Measurements from ENCODE around the gene GTPBP1. TPM values are rescaled to one million over a fixed set of nuclear protein-coding genes. Genes with fewer than 3 reads are reported as not detected.

The GTPBP1 gene
- total and polyA plus RNA-seq, 2 donors, result 16.0 to 16.2 TPM

DNA sequence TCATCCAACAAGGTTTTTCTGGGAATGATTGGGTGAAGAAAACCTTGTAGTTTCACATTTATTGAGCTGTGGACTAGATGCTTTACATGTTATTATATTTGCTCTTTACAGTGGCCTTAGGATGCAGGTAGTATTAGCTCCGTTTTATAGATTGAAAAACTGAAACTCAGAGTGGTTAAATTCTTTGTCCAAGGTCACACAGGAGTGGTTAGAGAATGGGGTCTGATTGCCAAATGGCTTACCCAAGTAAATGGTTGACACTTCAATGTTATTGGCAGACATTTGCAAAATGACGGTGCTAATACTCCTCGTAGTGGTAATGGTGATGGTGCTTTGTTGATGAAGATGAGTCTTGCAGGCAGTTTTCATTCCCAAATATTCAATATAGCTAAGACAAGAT, 2.2 kb downstream of the GTPBP1 start:
- Histone ChIP-seq H3K27ac (ENCODE audit: low read depth in 1 of 2, low read length in 1 of 2) (no peak overlapping the region), H3K36me3 (ENCODE audit: control insufficient read depth in 2 of 2, insufficient read depth in 2 of 2, low read length in 1 of 2) (peaks cover 9 to 24% of the 10 kb centered on the region in 2 donors), H3K9me3 (ENCODE audit: control insufficient read depth in 2 of 2, insufficient read depth in 1 of 2, low read length in 1 of 2) (no peaks in the 10 kb centered on the region), H3K27me3 (ENCODE audit: control insufficient read depth in 2 of 2, insufficient read depth in 1 of 2, low read length in 1 of 2) (no peaks in the 10 kb centered on the region), H3K4me1 (ENCODE audit: control insufficient read depth in 2 of 2, insufficient read depth in 2 of 2, low read length in 2 of 2) (peaks cover 21 to 33% of the 10 kb centered on the region in 2 donors), H3K4me3 (ENCODE audit: low read length in 2 of 2) (no peak overlapping the region)
- WGBS, result 99% methylated on average over 3 of the region's 3 CpGs
- no peak for DNase-seq (ENCODE audit: low read depth in 6 of 9, low spot score in 9 of 9)

DNA sequence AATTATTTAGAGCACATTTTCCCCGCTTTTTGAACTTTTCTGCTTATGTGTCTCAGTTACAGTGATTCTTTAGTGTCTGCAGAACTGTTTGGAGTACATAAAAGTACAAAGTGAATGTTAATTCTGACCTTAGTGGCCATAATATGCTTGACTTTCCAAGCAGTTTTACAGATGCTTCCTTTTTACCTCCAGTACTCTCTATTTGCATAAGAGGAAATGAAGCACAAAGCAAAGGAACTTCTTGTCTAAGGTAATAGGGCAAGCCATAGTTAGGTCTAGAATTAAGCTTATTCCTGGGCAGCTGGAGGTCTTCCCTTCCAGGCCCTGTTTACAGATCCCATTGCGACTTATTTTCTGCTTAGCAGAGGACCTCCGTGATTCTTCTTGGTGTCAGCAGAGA, 3.6 kb downstream of the GTPBP1 start:
- H3K4me1 ChIP-seq (ENCODE audit: control insufficient read depth in 2 of 2, insufficient read depth in 2 of 2, low read length in 2 of 2), result peaks cover 21 to 33% of the 10 kb centered on the region in 2 donors
- no peaks in the 10 kb centered on the region for H3K27me3 ChIP-seq (ENCODE audit: control insufficient read depth in 2 of 2, insufficient read depth in 1 of 2, low read length in 1 of 2)

DNA sequence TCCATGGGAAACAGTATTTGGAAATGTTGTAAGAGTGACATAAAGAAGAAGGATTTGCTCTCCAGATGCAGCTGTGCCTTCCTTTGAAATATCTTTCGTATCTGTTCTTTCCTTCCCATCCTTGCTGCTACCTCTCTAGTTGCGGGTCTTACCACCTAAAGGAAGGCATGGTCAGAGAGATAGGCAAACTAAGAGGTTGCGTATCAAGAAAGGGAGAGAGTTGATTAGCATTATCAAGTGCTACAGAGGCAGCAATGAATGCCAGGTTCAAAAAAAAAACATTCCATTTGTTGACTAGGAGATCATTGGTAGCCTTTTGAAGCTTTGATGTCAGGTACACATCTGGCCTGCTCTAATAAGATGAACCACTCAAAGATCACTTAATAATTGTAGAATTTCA, 4.6 kb downstream of the GTPBP1 start:
- H3K27ac ChIP-seq (ENCODE audit: low read depth in 1 of 2, low read length in 1 of 2), result no peak overlapping the region
- H3K27me3 ChIP-seq (ENCODE audit: control insufficient read depth in 2 of 2, insufficient read depth in 1 of 2, low read length in 1 of 2), result no peaks in the 10 kb centered on the region
- no peaks in the 10 kb centered on the region for H3K9me3 ChIP-seq (ENCODE audit: control insufficient read depth in 2 of 2, insufficient read depth in 1 of 2, low read length in 1 of 2)
- WGBS, result 97% methylated on average over 3 of the region's 3 CpGs
- peaks cover 14 to 31% of the 10 kb centered on the region in 2 donors for H3K36me3 ChIP-seq (ENCODE audit: control insufficient read depth in 2 of 2, insufficient read depth in 2 of 2, low read length in 1 of 2)
- peaks cover 14 to 23% of the 10 kb centered on the region in 2 donors for H3K4me1 ChIP-seq (ENCODE audit: control insufficient read depth in 2 of 2, insufficient read depth in 2 of 2, low read length in 2 of 2)
- no peak for DNase-seq (ENCODE audit: low read depth in 6 of 9, low spot score in 9 of 9)
- no peak overlapping the region for H3K4me3 ChIP-seq (ENCODE audit: low read length in 2 of 2)

More for the DNA sequence above, 3.6 kb downstream of the GTPBP1 start:
- Histone ChIP-seq H3K4me3 (ENCODE audit: low read length in 2 of 2) (no peak overlapping the region), H3K9me3 (ENCODE audit: control insufficient read depth in 2 of 2, insufficient read depth in 1 of 2, low read length in 1 of 2) (no peaks in the 10 kb centered on the region), H3K27ac (ENCODE audit: low read depth in 1 of 2, low read length in 1 of 2) (no peak overlapping the region), H3K36me3 (ENCODE audit: control insufficient read depth in 2 of 2, insufficient read depth in 2 of 2, low read length in 1 of 2) (peaks cover 9 to 24% of the 10 kb centered on the region in 2 donors)
- DNase-seq (ENCODE audit: low read depth in 6 of 9, low spot score in 9 of 9), result no peak
- WGBS, result 96% methylated on average over 3 of the region's 3 CpGs

DNA sequence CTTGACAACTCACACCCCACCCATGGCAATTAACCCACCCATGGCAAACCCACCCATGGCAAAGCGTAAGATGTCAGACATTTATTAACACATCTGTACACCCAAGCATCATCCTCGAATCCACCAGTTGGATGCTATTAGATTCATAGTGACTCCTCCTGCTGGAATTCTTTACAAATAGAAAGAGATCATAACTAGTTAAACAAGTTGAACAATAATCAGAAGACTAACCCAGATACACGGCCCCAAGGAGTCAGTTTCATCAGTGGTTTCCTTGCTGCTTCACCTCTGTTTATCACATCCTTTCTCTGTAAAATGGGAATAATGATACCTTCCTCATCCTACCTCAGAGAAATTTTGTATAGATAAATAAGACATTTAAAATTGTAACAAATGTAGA, 5.1 kb downstream of the GTPBP1 start:
- Histone ChIP-seq H3K9me3 (ENCODE audit: control insufficient read depth in 2 of 2, insufficient read depth in 1 of 2, low read length in 1 of 2) (no peaks in the 10 kb centered on the region), H3K4me1 (ENCODE audit: control insufficient read depth in 2 of 2, insufficient read depth in 2 of 2, low read length in 2 of 2) (peaks cover 14 to 23% of the 10 kb centered on the region in 2 donors), H3K36me3 (ENCODE audit: control insufficient read depth in 2 of 2, insufficient read depth in 2 of 2, low read length in 1 of 2) (peaks cover 19 to 36% of the 10 kb centered on the region in 2 donors), H3K4me3 (ENCODE audit: low read length in 2 of 2) (no peak overlapping the region), H3K27me3 (ENCODE audit: control insufficient read depth in 2 of 2, insufficient read depth in 1 of 2, low read length in 1 of 2) (no peaks in the 10 kb centered on the region), H3K27ac (ENCODE audit: low read depth in 1 of 2, low read length in 1 of 2) (no peak overlapping the region)
- WGBS, result 97% methylated on average over 3 of the region's 3 CpGs
- no peak for DNase-seq (ENCODE audit: low read depth in 6 of 9, low spot score in 9 of 9)

DNA sequence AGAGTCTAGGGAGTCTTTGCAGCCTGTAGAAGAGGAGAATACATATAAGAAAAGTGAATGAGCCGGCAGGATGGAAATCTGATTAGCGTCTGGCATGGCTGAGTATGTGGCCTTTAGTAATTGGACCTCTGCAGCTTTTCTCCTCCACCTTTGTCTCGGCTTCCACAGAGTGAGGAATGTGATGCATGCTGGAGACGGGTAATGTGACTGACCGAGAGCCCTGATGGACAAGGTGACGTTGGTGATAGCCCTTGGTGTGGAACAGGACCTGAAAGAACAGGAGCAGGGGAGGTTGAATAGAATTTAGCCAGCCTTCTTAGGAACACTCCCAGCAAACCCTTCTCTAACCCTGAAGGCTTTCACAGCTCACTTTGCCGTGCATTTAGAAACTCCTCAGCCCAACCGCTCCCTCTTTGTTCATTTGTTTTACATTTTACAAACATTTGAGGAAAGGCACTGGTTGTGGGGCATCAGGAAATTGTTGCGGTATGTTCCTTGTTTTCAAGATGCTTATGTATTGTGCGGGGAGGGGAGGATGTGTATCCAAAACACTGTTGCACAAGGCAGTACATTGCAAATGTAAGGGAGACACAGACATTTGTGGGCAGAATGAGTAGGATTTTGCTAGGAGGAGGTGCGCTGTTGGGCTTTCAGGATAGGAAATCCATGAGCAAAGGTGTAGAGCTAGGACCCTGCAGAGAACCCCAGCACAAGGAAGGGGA, 6.9 kb downstream of the GTPBP1 start:
- Histone ChIP-seq H3K4me1 (ENCODE audit: control insufficient read depth in 2 of 2, insufficient read depth in 2 of 2, low read length in 2 of 2) (peaks cover 9 to 13% of the 10 kb centered on the region in 2 donors), H3K9me3 (ENCODE audit: control insufficient read depth in 2 of 2, insufficient read depth in 1 of 2, low read length in 1 of 2) (no peaks in the 10 kb centered on the region), H3K27me3 (ENCODE audit: control insufficient read depth in 2 of 2, insufficient read depth in 1 of 2, low read length in 1 of 2) (no peaks in the 10 kb centered on the region), H3K27ac (ENCODE audit: low read depth in 1 of 2, low read length in 1 of 2) (no peak overlapping the region), H3K36me3 (ENCODE audit: control insufficient read depth in 2 of 2, insufficient read depth in 2 of 2, low read length in 1 of 2) (peaks cover 37 to 54% of the 10 kb centered on the region in 2 donors), H3K4me3 (ENCODE audit: low read length in 2 of 2) (no peak overlapping the region)
- DNase-seq (ENCODE audit: low read depth in 6 of 9, low spot score in 9 of 9), result no peak
- 97% methylated on average over 11 of the region's 11 CpGs for WGBS

DNA sequence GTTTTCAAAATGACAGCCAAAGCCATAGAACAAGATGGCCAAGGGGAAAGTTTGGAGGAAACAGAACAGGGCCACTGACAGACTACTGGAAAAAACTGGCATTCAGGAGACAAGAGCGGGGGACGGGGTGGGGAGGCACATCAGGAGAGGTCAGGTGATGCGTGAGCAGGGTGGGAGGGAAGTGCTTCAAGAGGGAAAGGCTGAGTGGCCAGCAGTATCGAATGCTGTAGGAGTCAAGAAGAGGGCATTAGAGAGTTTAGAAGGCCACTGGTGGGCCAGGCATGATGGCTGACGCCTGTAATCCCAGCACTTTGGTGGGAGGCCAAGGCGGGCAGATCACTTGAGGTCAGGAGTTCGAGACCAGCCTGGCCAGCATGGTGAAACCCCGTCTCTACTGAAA, 8.2 kb downstream of the GTPBP1 start:
- Histone ChIP-seq H3K4me1 (ENCODE audit: control insufficient read depth in 2 of 2, insufficient read depth in 2 of 2, low read length in 2 of 2) (peaks cover 0 to 6% of the 10 kb centered on the region in 2 donors), H3K9me3 (ENCODE audit: control insufficient read depth in 2 of 2, insufficient read depth in 1 of 2, low read length in 1 of 2) (no peaks in the 10 kb centered on the region), H3K36me3 (ENCODE audit: control insufficient read depth in 2 of 2, insufficient read depth in 2 of 2, low read length in 1 of 2) (peaks cover 44 to 63% of the 10 kb centered on the region in 2 donors), H3K4me3 (ENCODE audit: low read length in 2 of 2) (no peak overlapping the region), H3K27me3 (ENCODE audit: control insufficient read depth in 2 of 2, insufficient read depth in 1 of 2, low read length in 1 of 2) (no peaks in the 10 kb centered on the region), H3K27ac (ENCODE audit: low read depth in 1 of 2, low read length in 1 of 2) (no peak overlapping the region)
- DNase-seq (ENCODE audit: low read depth in 6 of 9, low spot score in 9 of 9), result no peak
- 98% methylated on average over 8 of the region's 8 CpGs for WGBS

DNA sequence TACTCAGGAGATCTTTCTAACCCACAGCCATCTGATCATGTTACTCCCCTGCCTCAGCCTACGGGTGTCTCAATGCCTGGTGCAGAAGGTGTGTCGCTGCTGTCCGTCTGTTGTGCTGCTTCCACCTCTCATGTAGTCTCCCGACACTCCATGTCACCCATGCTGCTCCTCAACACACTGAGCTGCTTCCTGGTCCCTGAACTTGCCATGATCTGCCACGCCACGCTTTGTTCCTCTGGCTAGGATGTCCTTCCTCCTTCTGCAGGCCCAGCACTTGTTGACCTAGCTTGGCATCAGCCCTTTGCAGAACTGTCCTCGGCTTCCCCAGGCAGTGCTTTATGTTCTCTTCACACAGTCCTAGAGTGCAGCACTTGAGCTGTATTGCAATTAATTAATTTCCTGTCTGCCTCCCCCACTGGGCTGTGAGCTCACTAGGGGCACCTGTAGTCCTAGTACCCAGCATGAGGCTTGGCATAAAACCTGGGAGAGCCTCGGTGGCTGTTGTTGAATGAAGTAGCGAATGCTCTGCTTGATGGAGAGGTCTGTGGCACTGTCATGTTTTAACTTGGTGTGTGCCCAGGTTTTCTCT, 9.5 kb downstream of the GTPBP1 start:
- H3K27ac ChIP-seq (ENCODE audit: low read depth in 1 of 2, low read length in 1 of 2), result no peak overlapping the region
- H3K27me3 ChIP-seq (ENCODE audit: control insufficient read depth in 2 of 2, insufficient read depth in 1 of 2, low read length in 1 of 2), result no peaks in the 10 kb centered on the region
- no peak overlapping the region for H3K4me3 ChIP-seq (ENCODE audit: low read length in 2 of 2)
- no peak for DNase-seq (ENCODE audit: low read depth in 6 of 9, low spot score in 9 of 9)
- H3K4me1 ChIP-seq (ENCODE audit: control insufficient read depth in 2 of 2, insufficient read depth in 2 of 2, low read length in 2 of 2), result peaks cover 0 to 3% of the 10 kb centered on the region in 2 donors
- peaks cover 44 to 53% of the 10 kb centered on the region in 2 donors for H3K36me3 ChIP-seq (ENCODE audit: control insufficient read depth in 2 of 2, insufficient read depth in 2 of 2, low read length in 1 of 2)
- no peaks in the 10 kb centered on the region for H3K9me3 ChIP-seq (ENCODE audit: control insufficient read depth in 2 of 2, insufficient read depth in 1 of 2, low read length in 1 of 2)
- WGBS, result 96% methylated on average over 9 of the region's 9 CpGs

DNA sequence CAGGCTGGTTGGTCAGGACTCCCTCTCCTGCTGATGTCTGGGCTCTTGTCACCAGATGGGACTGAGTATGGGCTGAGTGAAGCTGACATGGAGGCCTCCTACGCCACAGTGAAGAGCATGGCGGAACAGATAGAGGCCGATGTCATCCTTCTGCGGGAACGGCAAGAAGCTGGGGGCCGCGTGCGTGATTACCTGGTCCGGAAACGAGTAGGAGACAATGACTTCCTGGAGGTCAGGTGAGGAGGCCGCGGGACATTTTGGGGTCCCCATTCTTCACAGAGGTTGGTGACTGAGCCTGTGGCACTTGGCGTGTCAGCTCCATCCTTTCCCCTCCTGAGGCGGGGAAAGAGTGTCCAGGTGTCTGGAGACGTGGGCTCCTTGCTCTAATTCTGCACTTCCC, 10.1 kb downstream of the GTPBP1 start:
- H3K4me1 ChIP-seq (ENCODE audit: control insufficient read depth in 2 of 2, insufficient read depth in 2 of 2, low read length in 2 of 2), result peaks cover 0 to 3% of the 10 kb centered on the region in 2 donors
- H3K36me3 ChIP-seq (ENCODE audit: control insufficient read depth in 2 of 2, insufficient read depth in 2 of 2, low read length in 1 of 2), result peaks cover 44 to 47% of the 10 kb centered on the region in 2 donors
- DNase-seq (ENCODE audit: low read depth in 6 of 9, low spot score in 9 of 9), result no peak
- no peak overlapping the region for H3K4me3 ChIP-seq (ENCODE audit: low read length in 2 of 2)
- 96% methylated on average over 15 of the region's 15 CpGs for WGBS
- H3K9me3 ChIP-seq (ENCODE audit: control insufficient read depth in 2 of 2, insufficient read depth in 1 of 2, low read length in 1 of 2), result no peaks in the 10 kb centered on the region
- no peaks in the 10 kb centered on the region for H3K27me3 ChIP-seq (ENCODE audit: control insufficient read depth in 2 of 2, insufficient read depth in 1 of 2, low read length in 1 of 2)
- no peak overlapping the region for H3K27ac ChIP-seq (ENCODE audit: low read depth in 1 of 2, low read length in 1 of 2)

DNA sequence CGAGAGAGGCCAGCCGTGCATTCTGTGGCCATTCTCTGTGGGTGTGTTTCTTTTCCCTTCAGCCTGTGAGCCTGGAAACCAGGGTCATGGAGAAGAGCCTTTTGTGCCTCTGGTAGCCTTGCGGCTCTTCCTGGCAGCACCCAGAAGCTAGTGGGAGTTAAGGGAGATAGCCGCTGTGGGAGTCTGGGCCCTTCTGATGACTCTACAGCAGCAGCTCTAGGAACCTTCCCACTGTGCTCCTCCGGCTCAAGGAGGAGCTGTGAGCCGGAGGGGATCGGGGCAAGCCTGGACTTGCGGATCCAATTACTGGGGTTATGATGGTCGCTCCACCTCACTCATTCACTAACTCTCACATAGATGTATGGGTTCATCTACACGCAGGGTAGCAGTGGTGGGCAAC, 10.5 kb downstream of the GTPBP1 start:
- no peak overlapping the region for H3K4me3 ChIP-seq (ENCODE audit: low read length in 2 of 2)
- no peak overlapping the region for H3K27ac ChIP-seq (ENCODE audit: low read depth in 1 of 2, low read length in 1 of 2)

More for the DNA sequence above, 10.5 kb downstream of the GTPBP1 start:
- Histone ChIP-seq H3K36me3 (ENCODE audit: control insufficient read depth in 2 of 2, insufficient read depth in 2 of 2, low read length in 1 of 2) (peaks cover 46 to 47% of the 10 kb centered on the region in 2 donors), H3K27me3 (ENCODE audit: control insufficient read depth in 2 of 2, insufficient read depth in 1 of 2, low read length in 1 of 2) (no peaks in the 10 kb centered on the region), H3K9me3 (ENCODE audit: control insufficient read depth in 2 of 2, insufficient read depth in 1 of 2, low read length in 1 of 2) (no peaks in the 10 kb centered on the region), H3K4me1 (ENCODE audit: control insufficient read depth in 2 of 2, insufficient read depth in 2 of 2, low read length in 2 of 2) (peaks cover 0 to 3% of the 10 kb centered on the region in 2 donors)
- WGBS, result 98% methylated on average over 10 of the region's 10 CpGs
- DNase-seq (ENCODE audit: low read depth in 6 of 9, low spot score in 9 of 9), result no peak
